Activated CD4-positive, alpha-beta T cell treated with anti-CD3 and anti-CD28 coated beads, Interleukin-2, Interleukin-4, amounts not matched to agents 100 ng/mL and 50 ng/mL, durations not matched to agents 16 hours and 8 hours (primary cell): ENCODE measurements around the gene RBMS3.
"Not testable (repeated sequence)": the region's sequence is repeated elsewhere in the genome, so short reads cannot be mapped to it uniquely, and the experiment has no call there.

Source experiments
- DNase-seq: peaks from one replicate; pipeline ENCODE4 v3.0.0-alpha.2; 2020; ENCODE audit warnings: low spot score

RBMS3 gene

GRCh38 chr3:29312395-29312794 lies 31.5 kb downstream of the RBMS3 start:
- DNase-seq = no peak

GRCh38 chr3:29312960-29313452 lies 32.1 kb downstream of the RBMS3 start:
- DNase-seq = no peak

DNA sequence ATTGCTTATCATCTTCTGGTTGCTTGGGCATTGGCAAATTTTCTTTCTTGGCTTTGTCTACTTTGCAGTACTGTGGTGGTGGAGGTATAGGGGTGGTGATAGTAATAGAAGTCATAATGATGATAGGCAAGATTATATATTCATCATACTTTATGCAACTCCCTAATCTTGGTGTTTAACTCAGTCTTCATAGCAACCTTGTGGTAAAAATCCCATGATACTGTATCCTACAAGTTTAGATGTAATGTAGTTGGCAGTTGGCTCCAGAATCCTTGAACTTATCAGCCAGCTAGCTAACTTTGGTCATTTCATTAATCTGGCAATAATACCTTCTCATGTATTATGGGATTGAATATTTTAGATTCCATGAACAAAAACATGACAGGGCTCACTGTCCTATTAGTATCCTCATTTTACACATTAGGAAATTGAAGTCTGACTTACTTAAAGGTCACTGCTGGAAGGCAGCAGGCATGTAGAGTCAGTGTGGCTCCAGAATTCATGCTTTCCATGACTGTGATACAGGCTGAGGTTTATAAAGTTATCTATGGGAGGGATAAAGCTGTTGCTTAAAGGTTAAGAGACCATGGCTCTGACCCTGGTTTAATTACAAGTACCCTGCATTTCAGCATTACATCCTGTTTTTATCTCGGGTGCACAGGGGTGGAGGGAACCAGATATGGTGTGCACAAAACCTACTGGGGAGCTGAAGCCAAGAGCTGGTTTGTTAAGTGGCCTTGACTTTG lies 33.3 kb downstream of the RBMS3 start:
- no peak for DNase-seq

DNA sequence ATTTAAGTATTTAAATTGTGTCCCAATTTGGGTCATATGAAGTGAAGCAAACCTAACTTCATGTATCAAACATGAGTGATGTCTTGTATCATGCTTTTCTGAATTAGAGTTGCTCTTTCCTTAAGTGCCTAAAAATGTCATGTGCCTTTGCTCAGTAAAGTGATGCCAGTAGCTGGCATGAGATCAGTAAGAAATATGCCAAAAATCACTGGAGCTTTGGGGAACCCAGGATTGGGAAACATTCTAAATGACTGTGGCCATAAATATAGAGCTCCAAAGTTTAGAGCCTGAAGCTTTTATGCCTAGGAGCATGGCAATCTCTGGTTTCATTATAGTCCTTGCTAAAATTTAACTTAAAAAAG lies 33.8 kb downstream of the RBMS3 start:
- DNase-seq = no peak

DNA sequence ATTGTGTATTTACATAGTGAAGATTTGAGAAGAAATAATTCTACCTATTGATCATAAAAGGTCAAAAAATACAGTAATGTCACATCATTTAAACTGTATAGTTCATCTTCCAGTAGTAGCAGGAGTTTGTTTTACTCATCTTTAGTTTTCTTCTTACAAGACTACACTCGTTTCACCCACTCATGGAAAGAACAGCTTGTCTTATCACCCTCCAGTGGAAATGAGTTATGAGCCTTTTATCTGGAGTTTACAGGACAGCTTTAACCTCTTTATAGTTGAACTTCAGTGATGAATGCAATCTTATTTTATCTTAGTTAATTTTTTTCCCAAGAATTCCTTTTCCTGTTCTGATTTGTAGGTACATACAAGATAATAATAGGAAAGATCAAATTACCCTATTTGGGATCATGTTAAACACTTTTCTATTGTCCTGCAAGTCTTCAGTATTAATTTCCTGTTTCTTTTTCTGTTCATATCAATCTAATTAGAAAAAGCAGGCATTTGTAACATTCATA lies 36.8 kb downstream of the RBMS3 start:
- DNase-seq = no peak

DNA sequence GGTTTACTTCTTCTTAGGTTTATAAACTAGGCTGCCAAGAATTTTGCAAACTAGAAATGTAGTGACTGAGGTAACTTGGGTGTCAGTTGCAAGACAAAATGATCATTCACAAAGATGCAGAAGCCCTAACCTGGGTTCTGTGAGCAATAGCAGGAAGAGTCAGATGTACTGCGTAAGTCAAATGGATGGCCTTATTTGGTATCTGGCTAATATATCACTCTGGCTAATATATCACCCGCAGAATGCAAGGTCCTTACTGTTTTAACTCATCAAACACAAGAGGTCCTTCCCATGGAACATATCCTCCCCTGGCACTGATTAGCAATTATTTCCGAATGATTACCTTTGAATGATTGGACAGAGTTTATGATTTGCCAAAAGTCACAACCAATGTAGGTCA lies 37.4 kb downstream of the RBMS3 start:
- DNase-seq = no peak

- DNase-seq = no peak
These were observed 38.4 kb downstream of the RBMS3 start for GRCh38 chr3:29319262-29319661.

DNA sequence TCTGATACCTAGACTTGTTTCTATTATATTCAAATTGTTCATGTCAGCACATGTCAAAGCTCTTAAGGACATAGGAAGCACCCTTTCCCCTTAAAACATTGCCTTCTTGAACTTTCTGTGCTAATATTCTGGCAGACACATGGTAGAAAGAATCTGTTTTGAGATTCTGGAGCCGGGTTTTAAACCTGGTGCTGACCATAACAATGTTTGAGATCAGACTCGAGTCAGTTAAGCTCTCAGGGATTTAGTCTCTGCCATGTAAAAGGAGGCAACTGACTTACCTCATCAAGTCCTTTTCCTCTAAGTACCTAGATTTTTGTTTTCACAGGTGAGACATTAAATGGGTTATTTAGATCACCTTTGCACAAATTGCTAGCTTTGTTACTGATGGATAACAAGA lies 38.9 kb downstream of the RBMS3 start:
- DNase-seq = no peak

GRCh38 chr3:29322586-29322985 lies 41.7 kb downstream of the RBMS3 start:
- no peak for DNase-seq

GRCh38 chr3:29324180-29324651 lies 43.3 kb downstream of the RBMS3 start:
- no peak for DNase-seq

DNA sequence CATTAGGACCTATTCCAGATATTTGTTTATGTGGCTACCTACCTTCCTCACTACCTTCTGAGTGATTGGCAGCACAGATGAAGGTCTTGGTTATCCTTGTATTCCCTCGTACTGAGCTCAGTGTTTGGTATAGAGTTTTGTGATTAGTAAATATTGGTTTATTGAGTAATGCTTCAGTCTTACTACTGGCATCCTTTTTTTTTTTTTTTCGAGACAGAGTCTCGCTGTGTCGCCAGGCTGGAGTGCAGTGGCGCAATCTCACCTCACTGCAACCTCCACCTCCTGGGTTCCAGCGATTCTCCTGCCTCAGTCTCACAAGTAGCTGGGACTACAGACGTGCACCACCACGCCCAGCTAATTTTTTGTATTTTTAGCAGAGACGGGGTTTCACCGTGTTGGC lies 45.7 kb downstream of the RBMS3 start:
- not testable (repeated sequence) for DNase-seq

DNA sequence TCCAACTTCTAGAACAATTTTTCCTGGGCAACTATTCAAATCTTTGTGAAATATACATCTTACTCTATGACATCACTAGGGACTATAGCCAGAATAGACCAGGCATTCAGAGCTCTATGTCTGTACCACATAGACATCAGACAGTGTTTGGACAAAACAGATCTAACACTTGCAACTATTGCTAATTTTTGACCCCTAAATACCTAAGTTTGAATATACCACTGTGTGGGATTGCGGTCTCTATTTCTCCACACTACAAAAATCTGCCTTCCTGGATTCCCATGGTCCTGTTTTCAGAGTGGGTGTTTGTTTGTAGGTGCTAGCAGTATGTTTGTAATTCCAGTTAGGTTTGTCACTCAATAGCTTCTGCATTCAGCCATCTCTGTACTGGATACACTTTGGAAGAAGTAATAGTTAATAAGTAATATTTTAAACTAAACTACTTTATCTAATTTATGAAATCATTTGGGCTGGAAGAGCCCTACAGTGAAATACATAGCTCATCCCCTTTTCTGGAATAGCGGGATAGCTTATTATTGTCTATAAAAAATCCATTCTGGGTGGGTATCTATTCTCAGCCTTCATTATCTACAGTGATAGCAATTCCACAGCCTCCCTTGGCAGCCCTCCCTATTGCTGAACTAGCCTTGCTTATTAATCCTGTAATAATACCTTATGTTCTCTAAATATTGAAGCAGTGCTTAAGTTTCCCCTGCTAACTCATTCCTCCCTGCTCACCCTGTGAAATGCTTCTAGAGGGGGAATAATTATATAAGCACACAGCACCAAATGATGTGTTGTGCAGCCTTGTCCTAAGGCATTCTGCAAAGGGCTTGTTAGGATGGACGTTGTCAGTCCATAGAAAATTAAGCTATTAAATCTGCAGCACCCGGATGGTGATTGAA lies 49.4 kb downstream of the RBMS3 start:
- no peak for DNase-seq

DNA sequence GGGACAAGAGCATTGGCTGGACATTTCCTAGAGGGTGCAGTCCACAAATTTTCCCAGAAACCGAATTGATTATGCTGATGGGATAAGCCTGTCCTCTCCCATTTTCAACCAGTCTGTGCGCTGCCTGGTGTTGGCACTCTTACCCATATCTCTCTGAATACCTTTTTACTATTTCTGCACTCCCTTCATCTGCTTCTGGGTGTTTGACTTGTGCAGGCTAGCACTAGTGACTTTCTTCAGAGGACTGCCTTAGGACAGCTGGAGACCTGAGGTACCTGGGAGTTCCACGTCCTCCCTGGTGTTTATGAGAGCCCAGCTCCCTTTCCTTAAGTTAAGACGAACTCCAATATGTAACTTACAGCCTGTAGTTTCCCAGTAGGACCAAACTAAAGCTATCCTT lies 50.2 kb downstream of the RBMS3 start:
- no peak for DNase-seq

DNA sequence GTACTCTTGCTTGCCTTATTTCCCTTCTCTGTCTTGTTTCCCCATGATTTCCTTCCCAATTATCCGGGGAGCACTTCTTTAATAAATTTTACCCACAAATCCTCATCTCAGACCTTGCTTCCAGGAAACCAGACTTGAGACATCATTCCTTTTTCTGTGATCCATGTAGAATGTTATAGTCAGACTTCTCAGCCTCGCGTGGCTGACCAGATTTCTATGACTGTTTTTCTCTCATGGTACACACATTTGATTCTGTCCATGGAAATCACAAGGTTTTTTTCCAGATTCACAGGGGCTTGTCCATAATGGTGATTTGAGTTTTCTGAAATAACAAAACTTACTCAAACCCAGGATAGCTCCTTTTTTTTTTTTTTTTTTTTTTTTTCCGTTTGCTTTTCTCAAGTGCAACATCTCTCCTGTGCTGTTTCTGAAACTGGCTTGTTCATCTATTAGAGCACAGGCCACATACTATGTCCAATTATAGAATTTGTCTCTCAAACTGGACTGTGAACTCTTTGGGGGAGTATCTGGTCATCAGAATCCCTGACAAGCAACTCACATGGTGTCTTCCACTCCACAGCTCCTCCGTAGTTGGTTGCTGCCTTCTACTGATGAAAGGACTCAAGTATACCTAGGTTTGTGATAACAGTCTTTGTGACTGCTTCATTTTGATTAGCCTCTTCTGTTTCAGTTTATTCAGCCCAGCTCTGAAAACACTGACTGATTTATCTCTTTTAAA lies 50.8 kb downstream of the RBMS3 start:
- no peak for DNase-seq

DNA sequence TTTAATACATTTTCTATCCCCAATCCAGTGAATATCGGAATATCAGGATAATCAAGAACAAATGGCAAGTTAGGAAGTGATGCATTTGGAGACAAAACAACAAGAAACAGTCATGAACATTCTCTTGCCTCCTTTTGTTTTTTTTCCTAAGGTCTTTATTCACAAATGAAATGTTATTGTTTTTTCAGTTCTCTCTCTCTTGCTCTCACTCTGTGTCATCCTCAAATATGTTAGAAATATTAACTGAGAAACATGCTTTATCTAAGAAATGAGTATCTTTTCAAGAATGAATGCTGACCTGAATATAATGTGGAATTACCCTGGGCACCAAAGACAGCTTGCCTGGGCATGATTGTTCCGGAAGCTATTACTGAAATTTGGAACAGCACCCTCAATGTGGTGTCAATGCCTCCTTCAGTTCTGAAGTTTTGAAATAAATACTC lies 51.3 kb downstream of the RBMS3 start:
- DNase-seq = no peak

- no peak for DNase-seq
These were observed 52.7 kb downstream of the RBMS3 start for GRCh38 chr3:29333576-29333975.

GRCh38 chr3:29334706-29335105 lies 53.8 kb downstream of the RBMS3 start:
- no peak for DNase-seq

DNA sequence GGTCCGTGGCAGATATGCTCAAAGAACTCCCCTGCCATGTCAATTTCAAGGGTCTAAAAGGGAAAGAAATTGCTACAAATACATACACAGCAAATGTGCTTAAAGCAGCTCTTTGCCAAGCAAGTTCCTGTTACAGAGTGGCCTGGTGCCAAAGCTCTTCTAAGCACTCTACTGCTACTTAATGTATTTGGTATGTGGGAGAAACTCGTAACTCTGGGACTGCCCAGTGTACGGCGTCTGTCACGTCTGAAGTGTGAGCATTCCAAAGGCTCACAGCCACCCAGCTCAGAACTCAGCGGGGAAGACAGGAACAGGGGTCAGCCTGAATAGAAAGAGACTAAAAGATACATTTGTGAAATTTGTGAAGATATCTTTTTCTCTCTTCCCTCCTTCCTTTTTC lies 54.6 kb downstream of the RBMS3 start:
- no peak for DNase-seq

DNA sequence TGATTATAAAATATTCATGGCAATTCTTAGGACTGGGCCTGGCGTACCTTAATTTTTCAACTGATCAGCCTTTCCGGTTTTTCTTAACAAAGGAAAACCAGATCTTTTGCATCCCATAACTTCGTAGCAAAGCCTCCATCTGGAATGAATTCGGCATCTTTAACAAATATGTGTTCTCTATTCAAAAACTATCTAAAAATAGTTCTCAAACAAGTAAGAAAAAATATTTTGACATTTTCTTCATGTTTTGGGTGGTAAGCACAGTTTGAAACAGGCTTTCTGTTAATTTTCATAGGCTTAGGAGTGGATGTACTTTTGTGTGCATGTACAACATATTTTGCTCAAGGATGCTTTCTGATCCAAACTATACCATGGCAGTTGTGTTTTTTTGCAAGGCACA lies 55.1 kb downstream of the RBMS3 start:
- no peak for DNase-seq

DNA sequence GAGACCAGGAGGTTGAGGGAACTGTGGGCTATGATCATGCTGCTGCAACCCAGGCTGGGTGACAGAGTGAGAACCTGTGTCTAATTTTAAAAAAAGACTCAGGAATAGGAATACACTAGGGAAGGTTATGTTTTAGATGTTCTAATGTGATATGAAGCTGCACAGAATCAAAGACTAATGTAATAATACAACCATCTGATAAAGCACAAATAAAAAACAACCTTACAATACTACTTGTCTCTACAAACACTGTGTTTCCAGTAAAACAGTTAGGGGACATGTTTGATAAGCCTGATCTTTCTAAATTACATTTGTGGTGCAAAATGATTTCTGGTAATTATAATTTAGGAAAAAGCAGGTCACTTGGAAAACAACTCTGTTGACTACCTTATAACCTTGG lies 56.7 kb downstream of the RBMS3 start:
- DNase-seq = no peak

GRCh38 chr3:29338377-29338776 lies 57.5 kb downstream of the RBMS3 start:
- no peak for DNase-seq
